Right ventricle myocardium inferior (tissue), 1 donor: ENCODE results near the gene NNT. TPM values are rescaled to one million over a fixed set of nuclear protein-coding genes. Genes with fewer than 3 reads are reported as not detected.

Experiments
- ATAC-seq: fragments of 200-7000 bp; cut with Tn5 transposase; one replicate; pipeline ENCODE4 v1.9.1; 2020; ENCODE audit warnings: mild to moderate bottlenecking, moderate library complexity
- DNase-seq: peaks from one replicate; pipeline ENCODE4 v3.0.0; 2021; ENCODE audit errors: missing footprints
- intact Hi-C: fragments of 100-400 bp; cut with DNase I; formaldehyde crosslinking; loops from one replicate; pipeline ENCODE4 v1.11.0; 2022
- total RNA-seq: library from RNA; stranded (reverse); fragmentation: NEBNext Ultra II Directional; extraction: Animal tissue kit (Norgen Biotek cat#: 25700); gene quantifications from one replicate; pipeline ENCODE4 v1.2.1, GENCODE V29; 2021
- donor health status: DM: no; HTN: yes; CAD: no; lungs with severe emphysema.

NNT gene
- total RNA-seq, 1 donor from 2014 or later = 563 TPM

GRCh38 chr5:43615445-43616184, 12.6 kb downstream of the NNT start:
- ATAC-seq (no peak), DNase-seq (no peak)
- intact Hi-C loops = no loop called here

- intact Hi-C loops = no loop called here
- ATAC-seq (peak; percentile 83), DNase-seq (no peak)
Observed at GRCh38 chr5:43616535-43616934, 13.6 kb downstream of the NNT start.

- DNase-seq = no peak
- no peak for ATAC-seq
- intact Hi-C loops = no loop called here
Observed at GRCh38 chr5:43619380-43619779, 16.4 kb downstream of the NNT start.

- ATAC-seq = no peak
- intact Hi-C loops = no loop called here
Observed at GRCh38 chr5:43619911-43620310, 16.9 kb downstream of the NNT start.

GRCh38 chr5:43620944-43621505, 18.0 kb downstream of the NNT start:
- ATAC-seq (no peak), DNase-seq (no peak)
- intact Hi-C loops = no loop called here

More at GRCh38 chr5:43619911-43620310, 16.9 kb downstream of the NNT start:
- no peak for DNase-seq

GRCh38 chr5:43622074-43622473, 19.1 kb downstream of the NNT start:
- ATAC-seq (no peak), DNase-seq (no peak)
- intact Hi-C loops = no loop called here

- intact Hi-C loops = no loop called here
- DNase-seq (no peak), ATAC-seq (no peak)
Observed at GRCh38 chr5:43623048-43623680, 20.2 kb downstream of the NNT start.

GRCh38 chr5:43627028-43627427, 24.0 kb downstream of the NNT start:
- DNase-seq (no peak), ATAC-seq (peak; percentile 89)
- intact Hi-C loops = loop anchor here (5.0 kb wide), 1 partner anchor 70 kb away; the partner anchor contains the start of gene PAIP1

- intact Hi-C loops = no loop called here
- no peak for DNase-seq
Observed at GRCh38 chr5:43631182-43631910, 28.4 kb downstream of the NNT start.

GRCh38 chr5:43634621-43635020, 31.6 kb downstream of the NNT start:
- intact Hi-C loops = no loop called here
- DNase-seq = no peak
- no peak for ATAC-seq

More at GRCh38 chr5:43631182-43631910, 28.4 kb downstream of the NNT start:
- ATAC-seq = peak; percentile 72

- intact Hi-C loops = no loop called here
- DNase-seq (no peak), ATAC-seq (no peak)
Observed at GRCh38 chr5:43635374-43635773, 32.4 kb downstream of the NNT start.

- intact Hi-C loops = no loop called here
- no peak for ATAC-seq
- DNase-seq = no peak
Observed at GRCh38 chr5:43636076-43636475, 33.1 kb downstream of the NNT start.

- intact Hi-C loops = no loop called here
- no peak for DNase-seq
- no peak for ATAC-seq
Observed at GRCh38 chr5:43637416-43637815, 34.4 kb downstream of the NNT start.

GRCh38 chr5:43638107-43638506, 35.1 kb downstream of the NNT start:
- ATAC-seq (no peak), DNase-seq (no peak)
- intact Hi-C loops = no loop called here

- DNase-seq (no peak), ATAC-seq (no peak)
- intact Hi-C loops = no loop called here
Observed at GRCh38 chr5:43638546-43638945, 35.6 kb downstream of the NNT start.

- ATAC-seq (peak; percentile 64), DNase-seq (no peak)
- intact Hi-C loops = no loop called here
Observed at GRCh38 chr5:43639566-43639965, 36.6 kb downstream of the NNT start.

- intact Hi-C loops = no loop called here
- no peak for ATAC-seq
- no peak for DNase-seq
Observed at GRCh38 chr5:43642428-43642827, 39.4 kb downstream of the NNT start.

GRCh38 chr5:43643327-43643726, 40.3 kb downstream of the NNT start:
- intact Hi-C loops = no loop called here
- no peak for ATAC-seq
- DNase-seq = no peak

- DNase-seq (no peak), ATAC-seq (no peak)
- intact Hi-C loops = no loop called here
Observed at GRCh38 chr5:43643750-43644149, 40.8 kb downstream of the NNT start.

- intact Hi-C loops = no loop called here
- ATAC-seq = no peak
- no peak for DNase-seq
Observed at GRCh38 chr5:43646992-43647391, 44.0 kb downstream of the NNT start.
